ENCODE results near the gene RCBTB1. TPM values are rescaled to one million over a fixed set of nuclear protein-coding genes. Genes with fewer than 3 reads are reported as not detected.

RCBTB1 gene
- total RNA-seq, 6 donors from 2014 or later = 12.6 to 23.5 (median 18.0) TPM

DNA sequence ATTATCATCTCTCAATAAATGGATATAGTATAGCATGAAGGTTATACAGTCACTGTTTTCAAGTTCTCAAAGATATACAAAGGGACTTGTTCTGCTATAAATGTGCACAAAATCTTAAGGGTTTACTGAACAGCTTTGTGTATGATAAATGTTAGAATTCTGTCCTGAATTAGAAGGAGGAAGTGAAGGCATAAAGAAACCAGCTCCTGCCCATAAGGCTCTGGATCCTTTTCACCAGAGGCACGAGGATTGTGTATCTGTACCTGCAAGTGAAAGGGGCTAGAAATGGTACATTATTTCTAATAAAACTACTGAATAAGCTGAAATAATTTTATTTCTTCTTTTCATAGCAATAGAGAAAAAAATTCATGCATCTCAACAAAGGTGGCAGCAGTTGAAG is 57.2 kb downstream of the RCBTB1 start:
- H3K4me3 ChIP-seq = no peak overlapping the region
- no peak for ATAC-seq (ENCODE audit: low FRiP score in 2 of 2)
- WGBS, 2 donors = 65 to 70% methylated on average over 1 of the region's 1 CpG
- no peak overlapping the region for H3K27ac ChIP-seq
- H3K27me3 ChIP-seq = no peaks in the 10 kb centered on the region
- no peaks in the 10 kb centered on the region for H3K4me1 ChIP-seq
- H3K36me3 ChIP-seq = peaks cover 0 to 43% (median 8%) of the 10 kb centered on the region in 4 donors
- TF ChIP-seq POLR2AphosphoS5 (IDR thresholded peaks at IDR 0.05) (no peak), EP300 (IDR thresholded peaks at IDR 0.05) (no peak), POLR2A (IDR thresholded peaks at IDR 0.05) (no peak)
- TF ChIP-seq, protein P1, sequence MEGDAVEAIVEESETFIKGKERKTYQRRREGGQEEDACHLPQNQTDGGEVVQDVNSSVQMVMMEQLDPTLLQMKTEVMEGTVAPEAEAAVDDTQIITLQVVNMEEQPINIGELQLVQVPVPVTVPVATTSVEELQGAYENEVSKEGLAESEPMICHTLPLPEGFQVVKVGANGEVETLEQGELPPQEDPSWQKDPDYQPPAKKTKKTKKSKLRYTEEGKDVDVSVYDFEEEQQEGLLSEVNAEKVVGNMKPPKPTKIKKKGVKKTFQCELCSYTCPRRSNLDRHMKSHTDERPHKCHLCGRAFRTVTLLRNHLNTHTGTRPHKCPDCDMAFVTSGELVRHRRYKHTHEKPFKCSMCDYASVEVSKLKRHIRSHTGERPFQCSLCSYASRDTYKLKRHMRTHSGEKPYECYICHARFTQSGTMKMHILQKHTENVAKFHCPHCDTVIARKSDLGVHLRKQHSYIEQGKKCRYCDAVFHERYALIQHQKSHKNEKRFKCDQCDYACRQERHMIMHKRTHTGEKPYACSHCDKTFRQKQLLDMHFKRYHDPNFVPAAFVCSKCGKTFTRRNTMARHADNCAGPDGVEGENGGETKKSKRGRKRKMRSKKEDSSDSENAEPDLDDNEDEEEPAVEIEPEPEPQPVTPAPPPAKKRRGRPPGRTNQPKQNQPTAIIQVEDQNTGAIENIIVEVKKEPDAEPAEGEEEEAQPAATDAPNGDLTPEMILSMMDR (IDR thresholded peaks at IDR 0.05) = no peak
- no peaks in the 10 kb centered on the region for H3K9me3 ChIP-seq
- DNase-seq = no peak

DNA sequence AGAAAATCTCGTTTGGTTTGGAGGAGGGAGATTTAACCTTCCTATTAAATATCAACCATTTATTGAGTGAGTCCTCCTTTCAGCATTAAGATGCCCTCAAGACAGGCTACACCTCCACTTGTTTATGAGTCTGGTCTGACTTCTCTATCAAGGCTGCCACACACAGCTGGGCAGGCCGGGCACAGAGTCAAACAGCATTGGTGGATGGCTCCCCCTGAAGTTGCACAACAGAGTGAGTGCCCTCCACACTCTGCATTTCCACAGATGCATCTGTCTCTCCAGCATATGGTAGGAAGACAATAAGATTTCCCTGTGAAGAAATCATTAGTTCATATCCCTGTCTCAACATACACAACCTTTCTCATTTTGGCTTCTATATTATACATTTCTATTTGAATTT is 58.2 kb downstream of the RCBTB1 start:
- ATAC-seq (ENCODE audit: low FRiP score in 2 of 2) = no peak
- Histone ChIP-seq H3K4me3 (no peak overlapping the region), H3K4me1 (no peaks in the 10 kb centered on the region), H3K27ac (no peak overlapping the region), H3K9me3 (no peaks in the 10 kb centered on the region), H3K36me3 (peaks cover 0 to 52% (median 12%) of the 10 kb centered on the region in 4 donors), H3K27me3 (no peaks in the 10 kb centered on the region)
- DNase-seq = no peak
- TF ChIP-seq POLR2A (IDR thresholded peaks at IDR 0.05) (no peak), POLR2AphosphoS5 (IDR thresholded peaks at IDR 0.05) (no peak), EP300 (IDR thresholded peaks at IDR 0.05) (no peak)
- TF ChIP-seq, protein P1 (IDR thresholded peaks at IDR 0.05) = no peak
- 57 to 67% methylated on average over 2 of the region's 2 CpGs for WGBS, 2 donors

DNA sequence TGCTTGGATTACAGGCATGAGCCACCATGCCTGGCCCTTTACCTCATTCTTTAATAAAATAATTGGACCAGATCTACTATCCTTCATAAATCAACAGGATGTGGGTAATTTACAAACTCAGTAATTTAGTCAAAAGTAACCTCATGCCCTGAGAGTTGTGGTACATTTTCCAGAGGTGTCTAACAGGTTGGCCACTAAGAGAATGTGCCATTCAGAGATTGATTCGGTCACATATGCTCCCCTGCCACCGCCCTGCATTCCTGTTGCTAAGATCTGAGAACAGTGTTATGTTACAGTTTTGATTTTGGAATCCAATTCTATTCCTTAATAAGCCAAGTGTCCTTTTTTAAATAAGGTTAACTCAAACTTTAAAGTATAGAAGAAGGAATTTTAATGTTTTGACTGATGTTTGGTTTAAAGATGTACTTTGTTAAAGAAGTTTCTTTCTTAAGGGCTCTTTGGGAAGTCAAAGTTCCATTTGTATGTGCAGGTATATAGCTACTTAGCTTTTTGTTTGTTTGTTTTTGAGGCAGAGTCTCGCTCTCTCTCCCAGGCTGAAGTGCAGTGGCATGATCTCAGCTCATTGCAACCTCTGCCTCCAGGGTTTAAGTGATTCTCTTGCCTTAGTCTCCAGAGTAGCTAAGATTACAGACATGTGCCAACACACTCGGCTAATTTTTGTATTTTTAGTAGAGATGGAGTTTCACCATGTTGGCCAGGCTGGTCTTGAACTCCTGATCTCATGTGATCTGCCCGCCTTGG is 60.4 kb downstream of the RCBTB1 start:
- no peak overlapping the region for H3K4me3 ChIP-seq
- H3K36me3 ChIP-seq = peaks cover 0 to 73% (median 21%) of the 10 kb centered on the region in 4 donors
- no peak for DNase-seq
- H3K9me3 ChIP-seq = no peaks in the 10 kb centered on the region
- WGBS, 2 donors = 81 to 96% methylated on average over 5 of the region's 5 CpGs
- no peaks in the 10 kb centered on the region for H3K27me3 ChIP-seq
- no peaks in the 10 kb centered on the region for H3K4me1 ChIP-seq
- H3K27ac ChIP-seq = peak overlapping the region in 1 of 4 donors; percentile 12
- TF ChIP-seq POLR2AphosphoS5 (IDR thresholded peaks at IDR 0.05) = no peak
- TF ChIP-seq, protein P1 (IDR thresholded peaks at IDR 0.05) = no peak
- ATAC-seq (ENCODE audit: low FRiP score in 2 of 2) = no peak

DNA sequence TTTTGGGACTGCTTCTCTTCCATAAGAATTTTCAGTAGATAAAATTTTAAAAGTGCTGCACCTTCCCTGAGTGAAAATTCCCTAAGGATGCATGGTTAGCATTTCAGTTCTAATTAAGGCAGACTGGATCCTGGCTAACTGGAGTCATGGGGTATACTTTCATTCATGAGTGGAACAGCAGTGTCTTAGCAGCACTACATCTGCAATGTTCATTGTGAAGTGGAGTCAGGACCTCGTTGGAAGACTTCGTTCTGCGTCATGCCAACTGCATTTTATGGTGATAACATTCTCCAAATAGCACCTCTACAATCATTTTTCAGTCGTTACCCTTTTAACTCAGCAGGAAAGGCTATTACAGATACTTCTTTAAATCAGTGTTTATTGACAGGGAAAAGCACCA is 64.1 kb downstream of the RCBTB1 start:
- Histone ChIP-seq H3K36me3 (peaks cover 0 to 82% (median 32%) of the 10 kb centered on the region in 4 donors), H3K4me1 (no peaks in the 10 kb centered on the region)
- ATAC-seq (ENCODE audit: low FRiP score in 2 of 2) = no peak

DNA sequence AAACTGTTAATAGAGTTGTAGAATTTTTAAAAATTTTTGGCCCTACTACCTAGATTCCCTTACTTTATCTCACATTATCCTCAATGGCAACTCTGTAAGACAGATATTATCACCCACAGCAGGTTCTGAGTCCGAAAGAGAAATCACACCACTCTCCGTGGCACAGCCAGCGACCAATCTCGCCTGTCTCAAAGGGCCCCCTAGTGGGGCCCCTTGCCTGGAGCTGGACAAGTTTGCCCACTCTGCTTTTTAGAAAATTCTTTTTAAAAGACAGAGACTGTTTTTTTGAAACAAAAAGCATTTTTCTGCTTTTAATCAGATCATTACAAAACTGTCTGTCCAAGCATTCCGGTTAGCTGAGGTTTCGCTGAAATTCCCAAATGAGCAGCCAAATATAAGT is 67.9 kb downstream of the RCBTB1 start:
- TF ChIP-seq EP300 (IDR thresholded peaks at IDR 0.05) = no peak
- TF ChIP-seq POLR2AphosphoS5 (IDR thresholded peaks at IDR 0.05) = no peak
- TF ChIP-seq, protein P1 (IDR thresholded peaks at IDR 0.05) = peak in 1 of 6 experiments; percentile 12
- H3K27ac ChIP-seq = no peak overlapping the region
- 81 to 89% methylated on average over 6 of the region's 6 CpGs for WGBS, 2 donors
- H3K27me3 ChIP-seq = no peaks in the 10 kb centered on the region
- no peaks in the 10 kb centered on the region for H3K9me3 ChIP-seq
- no peaks in the 10 kb centered on the region for H3K4me1 ChIP-seq
- H3K36me3 ChIP-seq = peaks cover 0 to 92% (median 44%) of the 10 kb centered on the region in 4 donors
- ATAC-seq (ENCODE audit: low FRiP score in 2 of 2) = no peak
- no peak for DNase-seq
- no peak overlapping the region for H3K4me3 ChIP-seq

More for the DNA sequence above, 64.1 kb downstream of the RCBTB1 start:
- no peaks in the 10 kb centered on the region for H3K9me3 ChIP-seq
- no peak overlapping the region for H3K4me3 ChIP-seq
- no peak for TF ChIP-seq POLR2A (IDR thresholded peaks at IDR 0.05)
- no peak for DNase-seq
- H3K27me3 ChIP-seq = no peaks in the 10 kb centered on the region
- WGBS, 2 donors = 89 to 93% methylated on average over 4 of the region's 4 CpGs
- H3K27ac ChIP-seq = no peak overlapping the region

Data from upper lobe of left lung (tissue), 6 donors.